ENCODE results near the gene ZNF436. TPM values are rescaled to one million over a fixed set of nuclear protein-coding genes. Genes with fewer than 3 reads are reported as not detected.

The ZNF436 gene
- total RNA-seq, 1 donor from 2014 or later, result 26.0 TPM

DNA sequence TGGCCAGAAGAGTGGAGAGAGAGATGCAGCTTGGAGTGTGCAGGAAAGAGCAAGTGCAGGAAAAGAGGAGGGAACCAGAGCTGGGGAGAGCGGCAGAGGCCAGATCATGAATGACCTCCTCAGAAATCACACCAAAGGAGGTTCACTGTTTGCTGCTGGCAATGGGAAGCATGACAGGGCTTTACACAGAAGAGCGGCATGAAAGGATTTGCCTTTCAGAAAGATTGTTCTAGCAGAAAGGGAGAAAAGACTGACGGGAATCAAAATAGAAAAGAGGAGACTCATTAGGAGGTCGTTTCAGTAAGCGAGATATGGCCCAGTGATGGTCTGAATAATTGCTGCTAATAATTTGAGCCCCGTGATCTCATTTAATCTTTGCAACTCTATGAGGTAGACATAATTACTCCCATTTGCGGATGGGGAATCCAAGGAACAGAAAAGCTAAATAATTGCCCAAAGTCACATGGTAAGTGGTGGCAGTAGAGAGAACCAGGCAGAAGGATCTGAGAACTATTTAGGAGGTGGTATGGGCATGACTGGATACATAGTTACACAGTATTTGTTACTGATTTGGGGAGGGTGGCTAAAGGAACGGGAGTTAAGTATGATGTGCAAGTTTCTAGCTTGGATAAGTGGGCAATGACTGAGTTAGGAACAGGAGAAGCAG lies 13.0 kb downstream of the ZNF436 start:
- TF ChIP-seq, protein P1, sequence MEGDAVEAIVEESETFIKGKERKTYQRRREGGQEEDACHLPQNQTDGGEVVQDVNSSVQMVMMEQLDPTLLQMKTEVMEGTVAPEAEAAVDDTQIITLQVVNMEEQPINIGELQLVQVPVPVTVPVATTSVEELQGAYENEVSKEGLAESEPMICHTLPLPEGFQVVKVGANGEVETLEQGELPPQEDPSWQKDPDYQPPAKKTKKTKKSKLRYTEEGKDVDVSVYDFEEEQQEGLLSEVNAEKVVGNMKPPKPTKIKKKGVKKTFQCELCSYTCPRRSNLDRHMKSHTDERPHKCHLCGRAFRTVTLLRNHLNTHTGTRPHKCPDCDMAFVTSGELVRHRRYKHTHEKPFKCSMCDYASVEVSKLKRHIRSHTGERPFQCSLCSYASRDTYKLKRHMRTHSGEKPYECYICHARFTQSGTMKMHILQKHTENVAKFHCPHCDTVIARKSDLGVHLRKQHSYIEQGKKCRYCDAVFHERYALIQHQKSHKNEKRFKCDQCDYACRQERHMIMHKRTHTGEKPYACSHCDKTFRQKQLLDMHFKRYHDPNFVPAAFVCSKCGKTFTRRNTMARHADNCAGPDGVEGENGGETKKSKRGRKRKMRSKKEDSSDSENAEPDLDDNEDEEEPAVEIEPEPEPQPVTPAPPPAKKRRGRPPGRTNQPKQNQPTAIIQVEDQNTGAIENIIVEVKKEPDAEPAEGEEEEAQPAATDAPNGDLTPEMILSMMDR (IDR thresholded peaks at IDR 0.05; ENCODE audit: unreplicated experiment), result no peak
- Mint-ChIP-seq H3K36me3 (ENCODE audit: low read depth, unreplicated experiment) (peaks cover 38% of the 10 kb centered on the region), H3K27me3 (ENCODE audit: unreplicated experiment) (peaks cover 4% of the 10 kb centered on the region), H3K27ac (ENCODE audit: unreplicated experiment) (no peak overlapping the region), H3K4me3 (ENCODE audit: unreplicated experiment) (peak overlapping the region; percentile 18), H3K9me3 (ENCODE audit: unreplicated experiment) (peaks cover 32% of the 10 kb centered on the region), H3K4me1 (ENCODE audit: unreplicated experiment) (no peaks in the 10 kb centered on the region)
- DNase-seq (ENCODE audit: low spot score), result no peak

DNA sequence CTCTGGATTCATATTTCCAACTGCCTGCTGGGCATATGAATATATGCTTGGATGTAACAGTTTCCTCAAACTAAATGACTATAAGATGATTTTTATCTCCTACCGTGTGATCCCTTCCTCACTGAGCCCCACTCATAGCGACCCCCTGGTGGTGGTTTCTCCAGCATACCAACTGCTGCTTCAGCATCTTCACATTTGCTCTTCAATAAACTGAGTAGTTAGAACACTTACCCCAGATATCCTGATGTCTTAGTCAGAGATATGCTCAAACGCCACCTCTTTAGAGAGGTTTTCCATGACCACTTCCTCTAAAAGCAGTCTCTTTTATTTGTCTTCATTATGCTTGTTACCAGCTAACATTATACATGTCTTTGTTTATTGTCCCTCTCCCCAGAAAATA lies 15.4 kb downstream of the ZNF436 start:
- Mint-ChIP-seq H3K4me3 (ENCODE audit: unreplicated experiment) (no peak overlapping the region), H3K9me3 (ENCODE audit: unreplicated experiment) (peaks cover 8% of the 10 kb centered on the region), H3K27me3 (ENCODE audit: unreplicated experiment) (peaks cover 10% of the 10 kb centered on the region), H3K27ac (ENCODE audit: unreplicated experiment) (no peak overlapping the region), H3K4me1 (ENCODE audit: unreplicated experiment) (no peaks in the 10 kb centered on the region), H3K36me3 (ENCODE audit: low read depth, unreplicated experiment) (peaks cover 14% of the 10 kb centered on the region)
- no peak for DNase-seq (ENCODE audit: low spot score)
- TF ChIP-seq, protein P1 (IDR thresholded peaks at IDR 0.05; ENCODE audit: unreplicated experiment), result no peak

DNA sequence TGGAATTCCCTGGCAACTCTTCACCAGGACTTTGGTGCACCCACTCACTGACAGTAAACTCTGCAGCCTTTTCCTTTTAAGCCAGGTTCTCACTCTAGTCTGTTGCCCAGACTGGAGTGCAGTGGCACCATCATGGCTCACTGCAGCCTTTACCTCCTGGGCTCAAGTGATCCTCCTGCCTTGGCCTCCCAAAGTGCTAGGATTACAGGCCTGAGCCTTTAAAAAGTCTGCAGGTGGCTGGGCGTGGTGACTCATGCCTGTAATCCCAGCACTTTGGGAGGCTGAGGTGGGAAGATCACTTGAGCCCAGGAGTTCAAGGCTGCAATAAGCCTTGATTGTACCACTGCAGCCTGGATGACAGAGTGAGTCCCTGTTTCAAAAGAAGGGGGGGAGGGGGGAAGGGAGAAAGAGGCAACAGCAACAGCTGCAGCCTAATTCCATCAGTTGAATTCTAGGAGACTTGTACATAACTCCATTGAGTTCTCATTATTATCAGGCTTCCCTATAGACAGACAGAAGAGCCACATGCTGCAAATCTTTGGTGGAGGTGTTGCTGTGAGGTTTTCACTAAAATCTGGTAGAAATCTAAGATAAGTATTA lies 17.4 kb downstream of the ZNF436 start:
- Mint-ChIP-seq H3K4me3 (ENCODE audit: unreplicated experiment) (no peak overlapping the region), H3K9me3 (ENCODE audit: unreplicated experiment) (no peaks in the 10 kb centered on the region), H3K27me3 (ENCODE audit: unreplicated experiment) (peaks cover 10% of the 10 kb centered on the region), H3K36me3 (ENCODE audit: low read depth, unreplicated experiment) (peaks cover 3% of the 10 kb centered on the region), H3K27ac (ENCODE audit: unreplicated experiment) (no peak overlapping the region), H3K4me1 (ENCODE audit: unreplicated experiment) (no peaks in the 10 kb centered on the region)
- no peak for DNase-seq (ENCODE audit: low spot score)
- TF ChIP-seq, protein P1 (IDR thresholded peaks at IDR 0.05; ENCODE audit: unreplicated experiment), result no peak

DNA sequence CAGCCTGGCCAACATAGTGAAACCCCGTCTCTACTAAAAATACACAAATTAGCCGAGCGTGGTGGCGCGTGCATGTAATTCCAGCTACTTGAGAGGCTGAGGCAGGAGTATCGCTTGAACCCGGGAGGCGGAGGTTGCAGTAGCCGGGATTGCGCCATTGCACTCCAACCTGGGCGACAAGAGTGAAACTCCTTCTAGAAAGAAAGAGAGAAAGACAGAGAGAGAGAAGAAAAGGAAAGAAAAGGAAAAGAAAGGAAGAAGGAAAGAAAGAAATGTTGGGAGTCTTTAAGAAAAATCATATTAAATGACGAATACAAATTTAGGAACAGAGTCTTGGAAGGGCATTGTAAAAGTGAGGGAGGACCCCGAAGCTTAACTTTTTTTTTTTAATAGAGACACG lies 23.7 kb downstream of the ZNF436 start:
- peaks cover 20% of the 10 kb centered on the region for H3K4me1 Mint-ChIP-seq (ENCODE audit: unreplicated experiment)
- TF ChIP-seq, protein P1 (IDR thresholded peaks at IDR 0.05; ENCODE audit: unreplicated experiment), result no peak
- H3K27ac Mint-ChIP-seq (ENCODE audit: unreplicated experiment), result no peak overlapping the region
- no peaks in the 10 kb centered on the region for H3K9me3 Mint-ChIP-seq (ENCODE audit: unreplicated experiment)
- H3K36me3 Mint-ChIP-seq (ENCODE audit: low read depth, unreplicated experiment), result no peaks in the 10 kb centered on the region
- no peak for DNase-seq (ENCODE audit: low spot score)
- H3K4me3 Mint-ChIP-seq (ENCODE audit: unreplicated experiment), result no peak overlapping the region
- peaks cover 3% of the 10 kb centered on the region for H3K27me3 Mint-ChIP-seq (ENCODE audit: unreplicated experiment)

DNA sequence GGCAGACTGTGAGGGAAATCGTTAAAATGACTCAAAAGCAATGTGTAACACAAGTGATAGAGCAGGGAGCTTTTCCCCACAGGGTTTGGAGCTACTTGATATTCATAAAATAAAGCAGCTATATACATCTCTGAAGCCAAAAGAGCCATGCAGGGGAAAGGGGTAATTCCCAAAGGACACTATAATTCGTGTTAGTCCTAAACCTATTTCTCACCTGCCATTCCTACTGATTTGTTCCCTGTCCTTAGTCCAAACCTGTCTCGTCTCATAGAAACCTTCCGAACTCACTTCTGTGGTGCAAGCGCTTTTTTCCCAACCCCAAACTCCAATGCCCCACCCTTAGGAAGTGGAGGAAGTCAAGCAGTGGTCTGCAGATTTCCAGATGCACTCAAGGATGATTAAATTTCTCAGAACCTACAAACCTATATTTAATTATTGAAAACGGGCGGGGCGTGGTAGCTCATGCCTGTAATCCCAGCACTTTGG lies 24.6 kb downstream of the ZNF436 start:
- H3K9me3 Mint-ChIP-seq (ENCODE audit: unreplicated experiment), result no peaks in the 10 kb centered on the region
- peak overlapping the region; percentile 93 for H3K4me3 Mint-ChIP-seq (ENCODE audit: unreplicated experiment)
- TF ChIP-seq, protein P1 (IDR thresholded peaks at IDR 0.05; ENCODE audit: unreplicated experiment), result no peak
- peak overlapping the region; percentile 93 for H3K27ac Mint-ChIP-seq (ENCODE audit: unreplicated experiment)
- peaks cover 25% of the 10 kb centered on the region for H3K4me1 Mint-ChIP-seq (ENCODE audit: unreplicated experiment)
- DNase-seq (ENCODE audit: low spot score), result no peak
- H3K36me3 Mint-ChIP-seq (ENCODE audit: low read depth, unreplicated experiment), result no peaks in the 10 kb centered on the region
- H3K27me3 Mint-ChIP-seq (ENCODE audit: unreplicated experiment), result no peaks in the 10 kb centered on the region

All from endothelial cell (in vitro differentiated cells).